ENCODE data around the gene PRSS2.
"Not testable (repeated sequence)": the region's sequence is repeated elsewhere in the genome, so short reads cannot be mapped to it uniquely, and the experiment has no call there.

Gene PRSS2

GRCh38 chr7:142773230-142773629, 2.5 kb downstream of the PRSS2 start:
- Histone ChIP-seq H4K8ac (ENCODE audit: low read depth, low read length) (no peak overlapping the region), H3K4me3 (ENCODE audit: low read depth, low read length) (no peak overlapping the region), H3K4me2 (ENCODE audit: low read length) (no peak overlapping the region), H3K79me2 (ENCODE audit: control insufficient read depth, insufficient read depth, low read length, poor library complexity) (no peaks in the 10 kb centered on the region), H2AK5ac (ENCODE audit: low read length) (no peak overlapping the region), H4K91ac (ENCODE audit: low read depth, low read length) (no peak overlapping the region), H3K4ac (ENCODE audit: low read depth, low read length) (no peak overlapping the region), H2BK12ac (ENCODE audit: low read length) (no peak overlapping the region), H2BK120ac (ENCODE audit: insufficient read depth, low read length, poor library complexity) (no peak overlapping the region), H3K36me3 (ENCODE audit: control insufficient read depth in 1 of 2, insufficient read depth in 2 of 2, low read length in 2 of 2) (no peaks in the 10 kb centered on the region), H3K18ac (ENCODE audit: low read length) (no peak overlapping the region), H3K79me1 (ENCODE audit: low read length) (no peaks in the 10 kb centered on the region), H2AFZ (ENCODE audit: insufficient read depth, low read length, poor library complexity) (no peak overlapping the region), H4K12ac (ENCODE audit: low read depth, low read length) (no peak overlapping the region), H3K4me1 (ENCODE audit: control insufficient read depth in 1 of 2, insufficient read depth in 2 of 2, low read length in 2 of 2) (no peaks in the 10 kb centered on the region), H3K27ac (ENCODE audit: low read depth, low read length) (no peak overlapping the region), H3K27me3 (ENCODE audit: insufficient read depth, low read length) (no peaks in the 10 kb centered on the region), H3K14ac (ENCODE audit: low read length) (no peak overlapping the region), H3K23ac (ENCODE audit: low read length) (no peak overlapping the region), H3K9ac (ENCODE audit: low read length) (no peak overlapping the region), H3K9me3 (ENCODE audit: insufficient read depth, low read depth, low read length) (peaks cover 1% of the 10 kb centered on the region), H2BK5ac (ENCODE audit: low read depth, low read length, poor library complexity) (no peak overlapping the region)
- DNase-seq: no peak
- no CpG with 5 or more reads among the region's 12 CpGs for WGBS (ENCODE audit: extremely low coverage, insufficient coverage, insufficient read length)

DNA sequence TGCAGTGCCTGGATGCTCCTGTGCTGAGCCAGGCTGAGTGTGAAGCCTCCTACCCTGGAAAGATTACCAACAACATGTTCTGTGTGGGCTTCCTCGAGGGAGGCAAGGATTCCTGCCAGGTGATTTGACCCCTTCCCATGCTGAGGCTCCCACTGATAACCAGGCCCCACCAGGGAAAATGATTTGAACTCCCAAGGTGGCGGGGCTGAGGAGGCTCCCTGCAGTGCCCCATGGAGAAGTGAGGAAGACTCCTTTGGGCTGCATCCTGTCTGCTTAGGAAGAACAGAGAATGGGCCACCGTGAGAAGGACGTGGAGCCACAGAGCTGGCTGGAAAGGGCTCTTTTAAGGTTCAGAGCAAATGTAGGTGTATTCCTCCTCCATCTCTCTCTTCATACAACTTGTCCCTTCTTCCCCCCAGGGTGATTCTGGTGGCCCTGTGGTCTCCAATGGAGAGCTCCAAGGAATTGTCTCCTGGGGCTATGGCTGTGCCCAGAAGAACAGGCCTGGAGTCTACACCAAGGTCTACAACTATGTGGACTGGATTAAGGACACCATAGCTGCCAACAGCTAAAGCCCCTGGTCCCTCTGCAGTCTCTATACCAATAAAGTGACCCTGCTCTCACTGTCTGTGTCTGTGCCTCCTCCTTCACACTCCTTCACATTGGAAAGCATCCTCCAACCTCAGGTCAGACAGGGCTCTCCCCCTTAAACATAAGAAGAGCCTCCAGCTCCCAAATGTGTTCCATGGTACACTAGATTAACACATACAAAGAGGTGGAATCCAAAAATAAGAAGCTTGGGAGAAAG, 3.4 kb downstream of the PRSS2 start:
- no peak overlapping the region for H3K27ac ChIP-seq (ENCODE audit: low read depth, low read length)
- H2BK12ac ChIP-seq (ENCODE audit: low read length): no peak overlapping the region
- H3K9ac ChIP-seq (ENCODE audit: low read length): no peak overlapping the region
- no peak overlapping the region for H3K4me3 ChIP-seq (ENCODE audit: low read depth, low read length)
- H3K18ac ChIP-seq (ENCODE audit: low read length): no peak overlapping the region
- H3K79me1 ChIP-seq (ENCODE audit: low read length): no peaks in the 10 kb centered on the region
- peaks cover 1% of the 10 kb centered on the region for H3K9me3 ChIP-seq (ENCODE audit: insufficient read depth, low read depth, low read length)
- no peak for DNase-seq
- no peak overlapping the region for H4K91ac ChIP-seq (ENCODE audit: low read depth, low read length)
- no peaks in the 10 kb centered on the region for H3K79me2 ChIP-seq (ENCODE audit: control insufficient read depth, insufficient read depth, low read length, poor library complexity)
- no peak overlapping the region for H3K4me2 ChIP-seq (ENCODE audit: low read length)
- no peak overlapping the region for H4K12ac ChIP-seq (ENCODE audit: low read depth, low read length)
- no CpG with 5 or more reads among the region's 4 CpGs for WGBS (ENCODE audit: extremely low coverage, insufficient coverage, insufficient read length)
- no peak overlapping the region for H3K23ac ChIP-seq (ENCODE audit: low read length)
- no peak overlapping the region for H4K8ac ChIP-seq (ENCODE audit: low read depth, low read length)
- H3K4ac ChIP-seq (ENCODE audit: low read depth, low read length): no peak overlapping the region
- no peaks in the 10 kb centered on the region for H3K4me1 ChIP-seq (ENCODE audit: control insufficient read depth in 1 of 2, insufficient read depth in 2 of 2, low read length in 2 of 2)
- no peak overlapping the region for H3K14ac ChIP-seq (ENCODE audit: low read length)
- H2AFZ ChIP-seq (ENCODE audit: insufficient read depth, low read length, poor library complexity): no peak overlapping the region
- H2BK5ac ChIP-seq (ENCODE audit: low read depth, low read length, poor library complexity): no peak overlapping the region
- H2BK120ac ChIP-seq (ENCODE audit: insufficient read depth, low read length, poor library complexity): no peak overlapping the region
- H3K27me3 ChIP-seq (ENCODE audit: insufficient read depth, low read length): no peaks in the 10 kb centered on the region
- H3K36me3 ChIP-seq (ENCODE audit: control insufficient read depth in 1 of 2, insufficient read depth in 2 of 2, low read length in 2 of 2): no peaks in the 10 kb centered on the region
- H2AK5ac ChIP-seq (ENCODE audit: low read length): no peak overlapping the region

GRCh38 chr7:142774826-142775225, 4.1 kb downstream of the PRSS2 start:
- no peak overlapping the region for H3K4ac ChIP-seq (ENCODE audit: low read depth, low read length)
- H2AK5ac ChIP-seq (ENCODE audit: low read length): no peak overlapping the region
- no peak overlapping the region for H2BK120ac ChIP-seq (ENCODE audit: insufficient read depth, low read length, poor library complexity)
- H3K4me2 ChIP-seq (ENCODE audit: low read length): no peak overlapping the region
- no peak overlapping the region for H2BK5ac ChIP-seq (ENCODE audit: low read depth, low read length, poor library complexity)
- H2BK12ac ChIP-seq (ENCODE audit: low read length): no peak overlapping the region
- H3K79me2 ChIP-seq (ENCODE audit: control insufficient read depth, insufficient read depth, low read length, poor library complexity): no peaks in the 10 kb centered on the region
- no peaks in the 10 kb centered on the region for H3K27me3 ChIP-seq (ENCODE audit: insufficient read depth, low read length)
- no peak overlapping the region for H4K12ac ChIP-seq (ENCODE audit: low read depth, low read length)
- H3K14ac ChIP-seq (ENCODE audit: low read length): no peak overlapping the region
- no peaks in the 10 kb centered on the region for H3K36me3 ChIP-seq (ENCODE audit: control insufficient read depth in 1 of 2, insufficient read depth in 2 of 2, low read length in 2 of 2)
- H2AFZ ChIP-seq (ENCODE audit: insufficient read depth, low read length, poor library complexity): no peak overlapping the region
- no peak overlapping the region for H4K91ac ChIP-seq (ENCODE audit: low read depth, low read length)
- peaks cover 1% of the 10 kb centered on the region for H3K9me3 ChIP-seq (ENCODE audit: insufficient read depth, low read depth, low read length)
- H3K18ac ChIP-seq (ENCODE audit: low read length): no peak overlapping the region
- no peaks in the 10 kb centered on the region for H3K79me1 ChIP-seq (ENCODE audit: low read length)
- H3K4me1 ChIP-seq (ENCODE audit: control insufficient read depth in 1 of 2, insufficient read depth in 2 of 2, low read length in 2 of 2): no peaks in the 10 kb centered on the region
- H3K23ac ChIP-seq (ENCODE audit: low read length): no peak overlapping the region
- DNase-seq: peak in 1 of 2 donors; percentile 10
- no peak overlapping the region for H4K8ac ChIP-seq (ENCODE audit: low read depth, low read length)
- H3K27ac ChIP-seq (ENCODE audit: low read depth, low read length): no peak overlapping the region
- WGBS (ENCODE audit: extremely low coverage, insufficient coverage, insufficient read length): no CpG with 5 or more reads among the region's 8 CpGs
- H3K4me3 ChIP-seq (ENCODE audit: low read depth, low read length): no peak overlapping the region
- no peak overlapping the region for H3K9ac ChIP-seq (ENCODE audit: low read length)

- H3K79me2 ChIP-seq (ENCODE audit: control insufficient read depth, insufficient read depth, low read length, poor library complexity); H4K8ac ChIP-seq (ENCODE audit: low read depth, low read length); H3K9ac ChIP-seq (ENCODE audit: low read length); H3K4me2 ChIP-seq (ENCODE audit: low read length); H3K79me1 ChIP-seq (ENCODE audit: low read length); H3K23ac ChIP-seq (ENCODE audit: low read length); H2BK120ac ChIP-seq (ENCODE audit: insufficient read depth, low read length, poor library complexity); H3K9me3 ChIP-seq (ENCODE audit: insufficient read depth, low read depth, low read length); H3K4me1 ChIP-seq (ENCODE audit: control insufficient read depth in 1 of 2, insufficient read depth in 2 of 2, low read length in 2 of 2); H4K12ac ChIP-seq (ENCODE audit: low read depth, low read length); H2BK12ac ChIP-seq (ENCODE audit: low read length); H3K18ac ChIP-seq (ENCODE audit: low read length); H2AK5ac ChIP-seq (ENCODE audit: low read length); H3K4ac ChIP-seq (ENCODE audit: low read depth, low read length); H3K36me3 ChIP-seq (ENCODE audit: control insufficient read depth in 1 of 2, insufficient read depth in 2 of 2, low read length in 2 of 2); H3K27me3 ChIP-seq (ENCODE audit: insufficient read depth, low read length); H3K4me3 ChIP-seq (ENCODE audit: low read depth, low read length); H2AFZ ChIP-seq (ENCODE audit: insufficient read depth, low read length, poor library complexity); H4K91ac ChIP-seq (ENCODE audit: low read depth, low read length); H2BK5ac ChIP-seq (ENCODE audit: low read depth, low read length, poor library complexity); H3K27ac ChIP-seq (ENCODE audit: low read depth, low read length); H3K14ac ChIP-seq (ENCODE audit: low read length); DNase-seq: not testable (repeated sequence)
- no CpG with 5 or more reads among the region's 6 CpGs for WGBS (ENCODE audit: extremely low coverage, insufficient coverage, insufficient read length)
Measured at GRCh38 chr7:142775351-142776115, 4.8 kb downstream of the PRSS2 start.

All from trophoblast cell (in vitro differentiated cells and primary cell).